MM.1S (cell line): ENCODE data around the gene SLC17A8.

Experiments
- DNase-seq: peaks from one replicate; pipeline ENCODE4 v3.0.0-alpha.2; 2015
- H2AFZ ChIP-seq: fragments of 300-600 bp; sonication (generic); 2 replicates; pipeline ENCODE4 v1.6.0; 2016; ENCODE audit warnings: antibody characterized with exemption, low read length
- H3F3A ChIP-seq: fragments of 300-600 bp; sonication (generic); 2 replicates; pipeline ENCODE4 v1.6.1; 2016; ENCODE audit warnings: mild to moderate bottlenecking, antibody characterized with exemption, low read length, moderate library complexity, mixed read lengths; ENCODE audit not compliant: insufficient read depth
- H3K27ac ChIP-seq: fragments of 300-600 bp; sonication (generic); 2 replicates; pipeline ENCODE4 v1.5.1; 2016; ENCODE audit warnings: mild to moderate bottlenecking, low read length
- H3K27me3 ChIP-seq: fragments of 300-600 bp; sonication (generic); replicated peaks from 2 replicates; pipeline ENCODE4 v1.6.0; 2016; ENCODE audit warnings: low read length; ENCODE audit not compliant: insufficient read depth
- H3K36me3 ChIP-seq: fragments of 300-600 bp; sonication (generic); replicated peaks from 2 replicates; pipeline ENCODE4 v1.6.1; 2016; ENCODE audit warnings: mild to moderate bottlenecking, low read length, mixed read lengths; ENCODE audit not compliant: insufficient read depth
- H3K4me1 ChIP-seq: fragments of 300-600 bp; sonication (generic); 2 replicates; pipeline ENCODE4 v1.6.1; 2016; ENCODE audit warnings: low read length, mixed read lengths
- H3K4me2 ChIP-seq: fragments of 300-600 bp; sonication (generic); 2 replicates; pipeline ENCODE4 v1.6.0; 2016; ENCODE audit warnings: low read depth, low read length
- H3K4me3 ChIP-seq: fragments of 300-600 bp; sonication (generic); 2 replicates; pipeline ENCODE4 v1.5.1; 2016; ENCODE audit warnings: low read length, mixed read lengths
- H3K79me2 ChIP-seq: fragments of 300-600 bp; sonication (generic); 2 replicates; pipeline ENCODE4 v1.6.1; 2016; ENCODE audit warnings: mixed run types, low read length, mixed read lengths
- H3K9ac ChIP-seq: fragments of 300-600 bp; sonication (generic); 2 replicates; pipeline ENCODE4 v1.6.1; 2016; ENCODE audit warnings: low read length, mixed read lengths
- H3K9me2 ChIP-seq: fragments of 300-600 bp; sonication (generic); replicated peaks from 2 replicates; pipeline ENCODE4 v1.6.1; 2016; ENCODE audit warnings: mild to moderate bottlenecking, low read length, mixed read lengths; ENCODE audit not compliant: insufficient read depth
- H3K9me3 ChIP-seq: fragments of 300-600 bp; sonication (generic); replicated peaks from 2 replicates; pipeline ENCODE4 v1.6.1; 2016; ENCODE audit warnings: mild to moderate bottlenecking, low read length, mixed read lengths; ENCODE audit not compliant: insufficient read depth
- H4K20me1 ChIP-seq: fragments of 300-600 bp; sonication (generic); 2 replicates; pipeline ENCODE4 v1.6.1; 2016; ENCODE audit warnings: mild to moderate bottlenecking, low read length, moderate library complexity, mixed read lengths; ENCODE audit not compliant: insufficient read depth
- CTCF ChIP-seq: fragments of 300-600 bp; sonication (generic); IDR thresholded peaks from 2 replicates; pipeline ENCODE4 v1.5.1; 2016; ENCODE audit warnings: antibody characterized with exemption, low read length, mixed read lengths
- EZH2 ChIP-seq: fragments of 300-600 bp; sonication (generic); optimal IDR thresholded peaks from 2 replicates; pipeline ENCODE3; 2017; ENCODE audit warnings: low read depth, mild to moderate bottlenecking, antibody characterized with exemption, low read length, mixed read lengths
- EZH2phosphoT487 ChIP-seq: fragments of 300-600 bp; sonication (generic); IDR thresholded peaks from 2 replicates; pipeline ENCODE4 v1.6.1; 2018; ENCODE audit warnings: antibody characterized with exemption, low read length

Gene SLC17A8

GRCh38 chr12:100381379-100381778 lies 24.5 kb downstream of the SLC17A8 start:
- Histone ChIP-seq H3K4me3 (no peak overlapping the region), H3K4me1 (no peaks in the 10 kb centered on the region), H3F3A (no peaks in the 10 kb centered on the region), H3K9ac (no peak overlapping the region), H3K79me2 (no peaks in the 10 kb centered on the region), H3K9me3 (no peaks in the 10 kb centered on the region), H4K20me1 (no peaks in the 10 kb centered on the region), H3K36me3 (no peaks in the 10 kb centered on the region), H3K9me2 (no peaks in the 10 kb centered on the region), H3K27me3 (no peaks in the 10 kb centered on the region), H3K27ac (no peak overlapping the region), H2AFZ (no peak overlapping the region), H3K4me2 (no peak overlapping the region)
- TF ChIP-seq CTCF = no peak
- no peak for TF ChIP-seq EZH2
- TF ChIP-seq EZH2phosphoT487 = no peak
- DNase-seq = no peak

- DNase-seq = no peak
These were observed 25.5 kb downstream of the SLC17A8 start for GRCh38 chr12:100382338-100382737.

GRCh38 chr12:100383586-100384558 lies 27.0 kb downstream of the SLC17A8 start:
- Histone ChIP-seq H3K4me1 (no peaks in the 10 kb centered on the region), H3K4me2 (no peak overlapping the region), H3K9me2 (no peaks in the 10 kb centered on the region), H3K36me3 (no peaks in the 10 kb centered on the region), H2AFZ (no peak overlapping the region), H4K20me1 (no peaks in the 10 kb centered on the region), H3K9me3 (no peaks in the 10 kb centered on the region), H3K27me3 (no peaks in the 10 kb centered on the region), H3K9ac (no peak overlapping the region), H3F3A (no peaks in the 10 kb centered on the region), H3K27ac (no peak overlapping the region), H3K4me3 (no peak overlapping the region), H3K79me2 (no peaks in the 10 kb centered on the region)
- no peak for DNase-seq
- no peak for TF ChIP-seq CTCF
- no peak for TF ChIP-seq EZH2phosphoT487
- TF ChIP-seq EZH2 = no peak

More at GRCh38 chr12:100382338-100382737, 25.5 kb downstream of the SLC17A8 start:
- H3K27ac ChIP-seq = no peak overlapping the region
- no peak overlapping the region for H3K4me2 ChIP-seq
- H4K20me1 ChIP-seq = no peaks in the 10 kb centered on the region
- no peak overlapping the region for H3K9ac ChIP-seq
- no peaks in the 10 kb centered on the region for H3K9me3 ChIP-seq
- TF ChIP-seq EZH2phosphoT487 = no peak
- no peak for TF ChIP-seq EZH2
- no peak for TF ChIP-seq CTCF
- H3K36me3 ChIP-seq = no peaks in the 10 kb centered on the region
- no peaks in the 10 kb centered on the region for H3K27me3 ChIP-seq
- H3F3A ChIP-seq = no peaks in the 10 kb centered on the region
- no peaks in the 10 kb centered on the region for H3K4me1 ChIP-seq
- H3K9me2 ChIP-seq = no peaks in the 10 kb centered on the region
- H3K79me2 ChIP-seq = no peaks in the 10 kb centered on the region
- no peak overlapping the region for H3K4me3 ChIP-seq
- H2AFZ ChIP-seq = no peak overlapping the region
